Muscle of back (tissue), 13 donors: ENCODE data around the gene TSFM. TPM values are rescaled to one million over a fixed set of nuclear protein-coding genes. Genes with fewer than 3 reads are reported as not detected.

Source experiments
- DNase-seq, 3 donors: peaks; one replicate each; pipeline versions ENCODE4 v3.0.0 to v3.0.0-alpha.2; 2013
- long read RNA-seq, 9 donors: transcript quantifications; one replicate each; lab custom pipeline, GENCODE V29; 2026
- polyA plus RNA-seq, 10 donors: library from polyadenylated mRNA; unstranded; fragments of 120-200 nt; gene quantifications; one replicate each; pipeline ENCODE4 v1.2.1, GENCODE V29; 2013; ENCODE audit not compliant: insufficient read length in 10 of 10

The TSFM gene
- polyA plus RNA-seq, result 10 to 100 TPM; 22.6 to 34.7 (median 30.6) TPM
- long read RNA-seq, donor 1, partial matches to known transcripts, result 0 of 4 reads
- long read RNA-seq, donor 1, other reads (novel, unspliced or antisense), result 0 of 4 reads
- long read RNA-seq, donor 2, partial matches to known transcripts, result 0 of 5 reads
- long read RNA-seq, donor 2, other reads (novel, unspliced or antisense), result 0 of 5 reads
- long read RNA-seq, donor 3, result 0 reads
- long read RNA-seq, donor 4, partial matches to known transcripts, result 6 of 10 reads
- long read RNA-seq, donor 4, other reads (novel, unspliced or antisense), result 0 of 10 reads
- long read RNA-seq, donor 5, transcript TSFM-204 (6 exons, 2,192 nt), result major isoform, 10 of 12 reads
- long read RNA-seq, donor 5, partial matches to known transcripts, result 0 of 12 reads
- long read RNA-seq, donor 5, other reads (novel, unspliced or antisense), result 0 of 12 reads
- long read RNA-seq, donor 6, transcript TSFM-204 (6 exons, 2,192 nt), result major isoform, 8 of 11 reads
- long read RNA-seq, donor 6, partial matches to known transcripts, result 0 of 11 reads
- long read RNA-seq, donor 6, other reads (novel, unspliced or antisense), result 0 of 11 reads
- long read RNA-seq, donor 7, transcript TSFM-204 (6 exons, 2,192 nt), result major isoform, 7 of 9 reads
- long read RNA-seq, donor 7, partial matches to known transcripts, result 0 of 9 reads
- long read RNA-seq, donor 7, other reads (novel, unspliced or antisense), result 0 of 9 reads
- long read RNA-seq, donor 8, transcript TSFM-204 (6 exons, 2,192 nt), result major isoform, 5 of 6 reads
- long read RNA-seq, donor 8, partial matches to known transcripts, result 0 of 6 reads
- long read RNA-seq, donor 8, other reads (novel, unspliced or antisense), result 0 of 6 reads
- long read RNA-seq, donor 9, partial matches to known transcripts, result 0 of 1 reads
- long read RNA-seq, donor 9, other reads (novel, unspliced or antisense), result 0 of 1 reads

DNA sequence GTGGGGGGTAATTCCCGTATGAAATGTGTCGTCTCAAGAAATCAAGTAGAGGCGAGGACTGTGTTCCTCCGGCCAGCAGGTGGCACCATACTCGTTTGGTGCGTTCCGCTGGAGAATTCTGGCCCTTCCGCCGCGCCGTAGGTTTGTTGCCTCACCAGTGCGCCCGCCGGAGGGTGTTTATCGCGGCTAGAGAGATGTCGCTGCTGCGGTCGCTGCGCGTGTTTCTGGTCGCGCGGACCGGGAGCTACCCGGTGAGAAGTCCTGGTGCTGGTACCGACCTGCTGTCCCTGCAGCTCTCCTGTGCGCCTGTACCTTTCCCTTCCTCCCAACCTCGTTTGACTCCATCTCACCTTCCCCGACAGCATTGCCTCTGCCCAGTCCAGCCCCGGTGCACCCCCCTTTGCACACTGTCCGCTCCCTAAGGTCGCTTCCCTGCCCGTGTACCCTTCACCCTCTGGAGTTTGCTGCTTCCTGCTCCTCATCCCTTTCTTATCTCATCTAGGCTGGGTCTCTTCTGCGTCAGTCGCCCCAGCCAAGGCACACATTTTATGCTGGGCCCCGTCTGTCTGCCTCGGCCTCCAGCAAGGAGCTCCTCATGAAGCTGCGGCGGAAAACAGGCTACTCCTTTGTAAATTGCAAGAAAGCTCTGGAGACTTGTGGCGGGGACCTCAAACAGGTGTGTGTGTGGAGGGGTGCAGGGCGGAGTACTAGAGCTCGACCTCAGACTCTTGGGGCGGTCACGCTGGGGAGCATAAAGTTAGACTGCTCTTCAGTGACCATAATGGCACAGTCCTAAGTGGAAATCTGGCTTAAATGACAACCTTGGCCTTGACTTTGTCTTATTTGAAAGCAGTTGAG is at the start of gene TSFM:
Gene TSFM (plus strand): TSS at position 180 of the 858 bp plus-strand sequence. CDS start 15 bp downstream, at position 195.
- DNase-seq, result peak; percentile 94 to 97 (median 96)

DNA sequence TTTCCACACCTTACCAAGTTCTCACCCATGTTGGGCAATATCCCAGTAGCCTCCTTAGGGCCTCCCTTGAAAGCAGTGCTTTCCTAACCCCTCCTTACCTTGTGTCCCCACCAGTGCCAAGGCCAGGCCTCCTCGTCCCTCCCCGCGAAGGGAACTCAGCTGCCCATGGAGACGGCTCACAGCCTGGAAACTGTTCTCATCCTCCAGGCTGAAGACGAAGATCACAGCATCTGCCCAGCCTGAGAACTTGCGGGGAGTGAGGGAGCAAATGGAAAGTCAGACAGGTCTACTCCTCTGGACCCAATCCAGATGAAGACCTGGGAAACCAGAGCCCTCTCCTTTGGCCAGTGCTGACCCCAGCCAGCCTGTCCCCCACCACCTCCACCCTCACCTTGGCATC is 48.7 kb upstream of the TSFM start:
- DNase-seq, result no peak

GRCh38 chr12:57734591-57734990 is 48.0 kb upstream of the TSFM start:
- no peak for DNase-seq

- DNase-seq, result peak; percentile 72 to 83 (median 74)
Measured at GRCh38 chr12:57735198-57735855, 47.3 kb upstream of the TSFM start.

DNA sequence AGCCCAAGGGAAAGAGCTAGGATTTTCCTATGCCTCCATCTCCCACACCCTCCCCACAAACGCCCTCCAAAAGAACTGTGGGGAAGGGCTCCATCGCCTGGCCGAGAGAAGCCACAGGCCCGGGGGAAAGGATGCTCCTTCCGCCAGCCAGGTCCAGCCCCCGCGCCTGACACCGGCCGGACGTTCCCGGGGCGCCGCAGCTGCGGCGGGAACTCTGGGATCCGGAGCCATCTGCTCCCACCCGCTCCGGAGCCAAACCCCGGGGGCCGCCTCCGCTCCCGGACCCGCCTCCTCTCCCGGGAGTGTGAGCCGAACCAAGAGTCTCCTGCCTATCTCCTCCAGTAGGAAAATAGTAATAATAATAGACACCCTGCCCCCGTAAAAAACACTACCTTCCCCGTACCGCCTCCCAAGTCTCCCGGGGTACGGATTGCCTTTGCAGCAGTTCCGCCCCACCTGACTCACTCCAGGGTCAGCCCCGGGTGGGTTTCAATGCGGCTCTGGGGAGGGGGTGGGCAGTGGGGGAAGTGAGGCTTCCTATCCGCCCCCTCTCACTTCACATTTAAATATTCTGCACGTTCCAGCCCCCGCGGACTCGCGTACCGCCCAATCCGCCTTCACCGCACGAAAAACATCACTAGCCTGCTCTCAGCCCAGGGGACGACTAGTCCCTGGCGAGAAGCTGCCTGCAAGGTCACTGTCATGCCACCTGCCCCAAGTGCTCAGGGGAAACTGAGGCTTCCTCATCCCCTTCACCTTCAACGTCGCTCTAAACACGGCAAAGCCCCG is 46.4 kb upstream of the TSFM start:
- DNase-seq, result peak in 2 of 3 donors; percentile 61 to 86

DNA sequence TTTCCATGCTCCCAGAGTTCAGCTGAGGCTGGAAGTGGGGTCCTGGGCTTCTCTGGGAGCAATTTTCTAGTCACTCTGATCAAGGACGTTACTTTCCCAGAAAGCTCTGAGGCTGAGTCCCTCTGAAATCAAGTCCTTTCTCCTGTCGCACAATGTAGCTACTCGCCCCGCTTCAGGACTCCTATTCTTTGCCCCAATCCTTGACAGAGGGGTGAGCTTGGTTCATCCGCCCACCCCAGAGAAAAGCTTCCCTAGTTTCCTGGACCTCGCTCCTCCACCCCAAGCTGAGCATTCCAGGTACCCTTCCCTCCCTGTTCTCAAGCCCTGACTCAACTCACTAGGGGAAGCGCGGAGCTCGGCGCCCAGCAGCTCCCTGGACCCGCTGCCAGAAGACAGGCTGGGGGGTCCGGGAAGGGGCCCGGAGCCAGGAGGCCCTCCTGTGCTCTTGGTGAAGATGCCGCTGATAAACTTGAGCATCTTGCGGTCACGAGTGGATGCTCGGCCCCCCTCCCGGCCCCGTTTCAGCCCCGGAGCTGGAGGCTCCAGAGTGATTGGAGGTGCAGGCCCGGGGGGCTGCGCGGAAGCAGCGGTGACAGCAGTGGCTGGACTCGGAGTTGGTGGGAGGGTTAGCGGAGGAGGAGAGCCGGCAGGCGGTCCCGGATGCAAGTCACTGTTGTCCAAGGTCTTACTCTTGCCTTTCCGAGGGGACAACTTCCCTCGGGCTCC is 45.7 kb upstream of the TSFM start:
- no peak for DNase-seq

- DNase-seq, result peak in 1 of 3 donors; percentile 64
Measured at GRCh38 chr12:57737467-57738460, 44.8 kb upstream of the TSFM start.

- peak in 1 of 3 donors; percentile 81 for DNase-seq
Measured at GRCh38 chr12:57738661-57739237, 43.8 kb upstream of the TSFM start, which contains the start of gene AGAP2. Gene AGAP2 (minus strand): TSS chr12:57738742. CDS start chr12:57738246, 496 bp downstream.

- DNase-seq, result no peak
Measured at GRCh38 chr12:57739387-57739786, 43.2 kb upstream of the TSFM start.

DNA sequence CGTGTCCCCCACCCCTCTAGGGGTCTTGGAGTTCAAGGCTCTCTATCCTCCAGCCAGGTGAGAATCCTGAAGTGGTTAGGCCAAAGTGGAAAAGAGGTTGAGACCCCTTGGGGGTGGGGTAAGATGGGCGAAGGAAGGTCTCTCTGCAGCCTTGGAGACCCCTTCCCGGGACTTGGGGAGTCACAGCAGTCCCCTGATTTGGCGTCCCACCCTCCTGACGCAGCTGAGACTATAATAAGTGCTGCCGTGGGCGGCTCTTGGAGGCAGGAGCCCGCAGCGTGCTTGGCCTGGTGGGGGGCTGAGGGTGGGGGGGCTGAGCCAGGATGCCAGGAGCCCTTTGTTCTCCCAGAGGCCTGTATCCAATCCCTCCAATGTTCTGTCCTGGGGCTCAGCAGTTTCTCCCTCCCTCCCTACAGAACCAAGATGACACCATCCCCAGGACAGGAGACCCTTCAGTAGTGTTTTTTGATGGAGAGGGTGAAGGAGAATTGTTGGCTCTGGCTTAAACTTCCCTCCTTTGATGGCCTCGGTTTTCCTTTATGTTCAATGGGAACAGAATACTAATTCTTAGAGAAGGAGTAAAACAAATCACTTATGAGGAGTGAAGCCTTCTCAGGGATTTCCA is 42.6 kb upstream of the TSFM start:
- no peak for DNase-seq

DNA sequence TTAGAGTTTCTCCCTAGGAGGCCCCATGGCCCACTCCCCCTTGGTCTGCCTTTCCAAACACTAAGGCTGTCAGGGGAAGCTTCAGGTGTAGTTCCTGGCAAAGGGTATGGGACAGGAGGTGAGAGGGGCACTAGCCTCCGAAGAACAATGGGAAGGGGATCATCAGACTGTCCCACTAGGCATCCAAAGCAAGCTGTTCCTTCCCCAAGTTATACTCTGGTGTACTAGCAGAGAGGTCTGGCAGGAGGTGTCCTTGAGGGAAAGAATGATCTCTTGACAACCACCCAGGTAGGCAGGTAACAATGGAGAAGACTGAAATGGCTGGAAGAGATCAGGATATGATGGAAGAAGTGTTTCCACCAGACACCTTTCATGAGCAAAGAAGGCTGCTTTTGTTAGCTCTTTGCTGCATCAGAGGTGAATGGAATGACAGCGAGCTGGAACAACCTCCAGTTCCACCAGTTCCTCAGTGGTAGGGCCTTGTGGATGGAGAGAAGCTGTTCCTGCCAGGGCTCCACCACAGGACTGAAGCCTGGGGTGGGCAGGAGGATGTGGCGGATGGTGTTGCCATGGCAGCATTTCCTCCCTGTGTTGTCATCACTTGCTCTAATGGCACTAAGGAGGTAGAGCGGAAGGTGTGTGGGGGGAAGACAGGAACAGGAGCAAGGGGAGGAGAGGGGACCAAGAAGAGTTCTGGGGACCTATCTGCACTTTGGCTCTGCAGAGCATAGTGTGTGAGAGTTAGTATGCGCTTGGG is 41.8 kb upstream of the TSFM start:
- no peak for DNase-seq

GRCh38 chr12:57741413-57741789 is 41.2 kb upstream of the TSFM start:
- no peak for DNase-seq

GRCh38 chr12:57741844-57742738 is 40.5 kb upstream of the TSFM start:
- DNase-seq, result no peak

DNA sequence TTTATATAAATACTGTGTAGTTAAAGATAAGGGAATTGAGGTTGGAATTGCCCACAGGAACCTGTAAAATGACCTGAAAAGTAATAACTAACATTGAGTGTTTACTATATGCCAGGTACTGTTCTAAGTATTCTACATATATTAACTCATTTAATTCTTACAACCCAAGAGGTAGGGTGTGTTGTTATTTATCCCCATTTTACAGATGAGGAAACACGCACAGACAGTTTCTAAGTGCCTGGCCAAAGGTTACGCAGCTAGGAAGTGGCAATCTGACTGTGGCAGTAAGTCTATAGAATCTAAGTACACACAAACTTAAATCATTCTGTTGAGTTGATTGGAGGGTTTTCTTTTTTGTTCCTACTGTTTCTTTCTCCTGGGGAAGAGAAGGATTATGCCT is 38.8 kb upstream of the TSFM start:
- DNase-seq, result no peak

- no peak for DNase-seq
Measured at GRCh38 chr12:57744194-57744776, 38.3 kb upstream of the TSFM start.
